Neural cell (in vitro differentiated cells): ENCODE results near the gene FOXE3. TPM values are rescaled to one million over a fixed set of nuclear protein-coding genes. Genes with fewer than 3 reads are reported as not detected.

ENCODE experiments used
- H2AFZ ChIP-seq: fragments of 200-600, 300-800 bp; sonication (generic), shearing (Covaris generic); 2 replicates; pipeline ENCODE4 v1.6.0; 2014; ENCODE audit warnings: low read depth, mild to moderate bottlenecking, antibody characterized with exemption, low read length, moderate library complexity
- H3F3A ChIP-seq: fragments of 200-600 bp; shearing (Covaris generic); 2 replicates; pipeline ENCODE4 v1.6.1; 2016; ENCODE audit warnings: mild to moderate bottlenecking, moderate library complexity, mixed read lengths, antibody characterized with exemption, low read length; ENCODE audit not compliant: insufficient read depth, poor library complexity, severe bottlenecking
- H3K27ac ChIP-seq: fragments of 200-600, 300-800 bp; sonication (generic), shearing (Covaris generic); 2 replicates; pipeline ENCODE4 v1.5.1; 2014; ENCODE audit warnings: mild to moderate bottlenecking, low read length, moderate library complexity
- H3K27me3 ChIP-seq: fragments of 300-800, 200-600 bp; sonication (generic), shearing (Covaris generic); 2 replicates; pipeline ENCODE4 v1.6.0; 2014; ENCODE audit warnings: mild to moderate bottlenecking, low read depth, low read length, moderate library complexity; ENCODE audit not compliant: insufficient read depth
- H3K36me3 ChIP-seq: fragments of 300-800, 200-600 bp; sonication (generic), shearing (Covaris generic); 2 replicates; pipeline ENCODE4 v1.5.1; 2014; ENCODE audit warnings: mild to moderate bottlenecking, antibody characterized with exemption, low read length, moderate library complexity; ENCODE audit not compliant: insufficient read depth
- H3K4me2 ChIP-seq: fragments of 300-800, 200-600 bp; sonication (generic), shearing (Covaris generic); 2 replicates; pipeline ENCODE4 v1.6.0; 2014; ENCODE audit warnings: mild to moderate bottlenecking, low read length
- H3K4me3 ChIP-seq: fragments of 300-800, 200-600 bp; sonication (generic), shearing (Covaris generic); 2 replicates; pipeline ENCODE4 v1.5.1; 2014; ENCODE audit warnings: mild to moderate bottlenecking, low read length, moderate library complexity
- H3K79me2 ChIP-seq: fragments of 200-600 bp; shearing (Covaris generic); replicated peaks from 2 replicates; pipeline ENCODE4 v1.6.0; 2014; ENCODE audit warnings: mild to moderate bottlenecking, low read length, moderate library complexity; ENCODE audit not compliant: insufficient read depth
- H3K9ac ChIP-seq: fragments of 300-800, 200-600 bp; sonication (generic), shearing (Covaris generic); 2 replicates; pipeline ENCODE4 v1.6.1; 2016; ENCODE audit warnings: mild to moderate bottlenecking, low read length, mixed read lengths
- H3K9me2 ChIP-seq: fragments of 200-600 bp; shearing (Covaris generic); 2 replicates; pipeline ENCODE4 v1.6.1; 2016; ENCODE audit warnings: mild to moderate bottlenecking, low read length, mixed read lengths; ENCODE audit not compliant: insufficient read depth
- H3K9me3 ChIP-seq: fragments of 200-600, 300-800 bp; sonication (generic), shearing (Covaris generic); 2 replicates; pipeline ENCODE4 v1.6.1; 2016; ENCODE audit warnings: mild to moderate bottlenecking, mixed run types, low read length, moderate library complexity, mixed read lengths
- H4K20me1 ChIP-seq: fragments of 200-600 bp; shearing (Covaris generic); 2 replicates; pipeline ENCODE4 v1.6.1; 2016; ENCODE audit warnings: mild to moderate bottlenecking, mixed run types; ENCODE audit not compliant: insufficient read depth
- EP300 ChIP-seq: fragments of 450-650 bp; conservative IDR thresholded peaks from 2 replicates; pipeline ENCODE4 v1.6.1; 2014; ENCODE audit warnings: antibody characterized with exemption, mild to moderate bottlenecking, moderate library complexity; ENCODE audit not compliant: poor library complexity, severe bottlenecking
- EZH2 ChIP-seq: fragments of 200-600, 300-800 bp; shearing (Covaris generic), sonication (generic); IDR thresholded peaks from 2 replicates; pipeline ENCODE4 v1.6.1; 2014; ENCODE audit warnings: antibody characterized with exemption, low read length, borderline replicate concordance, mild to moderate bottlenecking; ENCODE audit not compliant: insufficient read depth, poor library complexity, severe bottlenecking
- MXI1 ChIP-seq: fragments of 450-650 bp; conservative IDR thresholded peaks from 2 replicates; pipeline ENCODE4 v1.6.1; 2014; ENCODE audit warnings: antibody characterized with exemption, mild to moderate bottlenecking; ENCODE audit not compliant: poor library complexity, severe bottlenecking
- POLR2AphosphoS5 ChIP-seq: IDR thresholded peaks from 2 replicates; pipeline ENCODE4 v1.6.1; 2012
- RAD21 ChIP-seq: fragments of 450-650 bp; conservative IDR thresholded peaks from 2 replicates; pipeline ENCODE4 v1.6.1; 2014; ENCODE audit warnings: antibody characterized with exemption, mild to moderate bottlenecking, moderate library complexity
- SMC3 ChIP-seq: fragments of 450-650 bp; conservative IDR thresholded peaks from 2 replicates; pipeline ENCODE4 v1.6.1; 2014; ENCODE audit warnings: antibody characterized with exemption, mild to moderate bottlenecking, moderate library complexity; ENCODE audit not compliant: poor library complexity
- TAF1 ChIP-seq: IDR thresholded peaks from 2 replicates; pipeline ENCODE4 v1.6.1; 2012; ENCODE audit warnings: low read depth
- polyA plus RNA-seq: library from polyadenylated mRNA; depleted of rRNA; stranded (reverse); fragments of >200 nt; gene quantifications from 2 replicates; pipeline ENCODE4 v1.2.3, GENCODE V29; 2014
- TF ChIP-seq, protein P1 (sequence below): fragments of 450-650 bp; IDR thresholded peaks from 2 replicates; pipeline ENCODE4 v1.5.1; 2014; ENCODE audit warnings: antibody characterized with exemption, mild to moderate bottlenecking, moderate library complexity; ENCODE audit not compliant: poor library complexity, severe bottlenecking
- TF ChIP-seq, protein P2 (sequence below): IDR thresholded peaks from 2 replicates; pipeline ENCODE4 v1.6.1; 2012; ENCODE audit warnings: borderline replicate concordance

FOXE3 gene
- polyA plus RNA-seq, 1 donor from 2014 or later = not detected

DNA sequence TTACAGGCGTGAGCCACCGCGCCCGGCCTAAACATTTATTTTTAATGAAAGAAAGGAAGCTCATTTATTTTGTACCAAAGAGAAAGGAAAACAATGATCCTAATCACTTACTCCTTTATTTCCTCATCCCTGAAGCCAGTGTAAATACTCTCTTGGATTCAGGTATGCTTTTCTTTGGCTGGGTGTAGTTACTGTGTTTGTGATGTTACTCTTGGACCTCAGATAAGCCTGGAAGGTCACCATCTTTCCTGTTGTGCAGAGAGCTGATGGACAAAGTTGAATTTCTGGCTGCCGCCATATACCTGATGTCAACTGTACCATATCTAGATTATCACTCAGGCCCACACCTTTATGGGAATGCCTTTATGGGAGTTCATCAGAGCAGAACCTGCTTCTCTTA is 35.4 kb upstream of the FOXE3 start:
- H3F3A ChIP-seq = no peaks in the 10 kb centered on the region
- H2AFZ ChIP-seq = no peak overlapping the region
- H3K4me2 ChIP-seq = no peak overlapping the region
- H3K9me2 ChIP-seq = no peaks in the 10 kb centered on the region
- H3K27me3 ChIP-seq = no peaks in the 10 kb centered on the region
- H3K79me2 ChIP-seq = no peaks in the 10 kb centered on the region
- TF ChIP-seq RAD21 (no peak), POLR2AphosphoS5 (no peak), SMC3 (no peak), EZH2 (no peak), MXI1 (no peak), TAF1 (no peak), EP300 (no peak)
- TF ChIP-seq, protein P1, sequence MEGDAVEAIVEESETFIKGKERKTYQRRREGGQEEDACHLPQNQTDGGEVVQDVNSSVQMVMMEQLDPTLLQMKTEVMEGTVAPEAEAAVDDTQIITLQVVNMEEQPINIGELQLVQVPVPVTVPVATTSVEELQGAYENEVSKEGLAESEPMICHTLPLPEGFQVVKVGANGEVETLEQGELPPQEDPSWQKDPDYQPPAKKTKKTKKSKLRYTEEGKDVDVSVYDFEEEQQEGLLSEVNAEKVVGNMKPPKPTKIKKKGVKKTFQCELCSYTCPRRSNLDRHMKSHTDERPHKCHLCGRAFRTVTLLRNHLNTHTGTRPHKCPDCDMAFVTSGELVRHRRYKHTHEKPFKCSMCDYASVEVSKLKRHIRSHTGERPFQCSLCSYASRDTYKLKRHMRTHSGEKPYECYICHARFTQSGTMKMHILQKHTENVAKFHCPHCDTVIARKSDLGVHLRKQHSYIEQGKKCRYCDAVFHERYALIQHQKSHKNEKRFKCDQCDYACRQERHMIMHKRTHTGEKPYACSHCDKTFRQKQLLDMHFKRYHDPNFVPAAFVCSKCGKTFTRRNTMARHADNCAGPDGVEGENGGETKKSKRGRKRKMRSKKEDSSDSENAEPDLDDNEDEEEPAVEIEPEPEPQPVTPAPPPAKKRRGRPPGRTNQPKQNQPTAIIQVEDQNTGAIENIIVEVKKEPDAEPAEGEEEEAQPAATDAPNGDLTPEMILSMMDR = no peak
- TF ChIP-seq, protein P2, sequence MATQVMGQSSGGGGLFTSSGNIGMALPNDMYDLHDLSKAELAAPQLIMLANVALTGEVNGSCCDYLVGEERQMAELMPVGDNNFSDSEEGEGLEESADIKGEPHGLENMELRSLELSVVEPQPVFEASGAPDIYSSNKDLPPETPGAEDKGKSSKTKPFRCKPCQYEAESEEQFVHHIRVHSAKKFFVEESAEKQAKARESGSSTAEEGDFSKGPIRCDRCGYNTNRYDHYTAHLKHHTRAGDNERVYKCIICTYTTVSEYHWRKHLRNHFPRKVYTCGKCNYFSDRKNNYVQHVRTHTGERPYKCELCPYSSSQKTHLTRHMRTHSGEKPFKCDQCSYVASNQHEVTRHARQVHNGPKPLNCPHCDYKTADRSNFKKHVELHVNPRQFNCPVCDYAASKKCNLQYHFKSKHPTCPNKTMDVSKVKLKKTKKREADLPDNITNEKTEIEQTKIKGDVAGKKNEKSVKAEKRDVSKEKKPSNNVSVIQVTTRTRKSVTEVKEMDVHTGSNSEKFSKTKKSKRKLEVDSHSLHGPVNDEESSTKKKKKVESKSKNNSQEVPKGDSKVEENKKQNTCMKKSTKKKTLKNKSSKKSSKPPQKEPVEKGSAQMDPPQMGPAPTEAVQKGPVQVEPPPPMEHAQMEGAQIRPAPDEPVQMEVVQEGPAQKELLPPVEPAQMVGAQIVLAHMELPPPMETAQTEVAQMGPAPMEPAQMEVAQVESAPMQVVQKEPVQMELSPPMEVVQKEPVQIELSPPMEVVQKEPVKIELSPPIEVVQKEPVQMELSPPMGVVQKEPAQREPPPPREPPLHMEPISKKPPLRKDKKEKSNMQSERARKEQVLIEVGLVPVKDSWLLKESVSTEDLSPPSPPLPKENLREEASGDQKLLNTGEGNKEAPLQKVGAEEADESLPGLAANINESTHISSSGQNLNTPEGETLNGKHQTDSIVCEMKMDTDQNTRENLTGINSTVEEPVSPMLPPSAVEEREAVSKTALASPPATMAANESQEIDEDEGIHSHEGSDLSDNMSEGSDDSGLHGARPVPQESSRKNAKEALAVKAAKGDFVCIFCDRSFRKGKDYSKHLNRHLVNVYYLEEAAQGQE = no peak
- no peak overlapping the region for H3K27ac ChIP-seq
- H3K4me3 ChIP-seq = no peak overlapping the region
- H3K36me3 ChIP-seq = peaks cover 6% of the 10 kb centered on the region
- H3K9me3 ChIP-seq = no peaks in the 10 kb centered on the region
- no peak overlapping the region for H3K9ac ChIP-seq
- H4K20me1 ChIP-seq = no peaks in the 10 kb centered on the region

DNA sequence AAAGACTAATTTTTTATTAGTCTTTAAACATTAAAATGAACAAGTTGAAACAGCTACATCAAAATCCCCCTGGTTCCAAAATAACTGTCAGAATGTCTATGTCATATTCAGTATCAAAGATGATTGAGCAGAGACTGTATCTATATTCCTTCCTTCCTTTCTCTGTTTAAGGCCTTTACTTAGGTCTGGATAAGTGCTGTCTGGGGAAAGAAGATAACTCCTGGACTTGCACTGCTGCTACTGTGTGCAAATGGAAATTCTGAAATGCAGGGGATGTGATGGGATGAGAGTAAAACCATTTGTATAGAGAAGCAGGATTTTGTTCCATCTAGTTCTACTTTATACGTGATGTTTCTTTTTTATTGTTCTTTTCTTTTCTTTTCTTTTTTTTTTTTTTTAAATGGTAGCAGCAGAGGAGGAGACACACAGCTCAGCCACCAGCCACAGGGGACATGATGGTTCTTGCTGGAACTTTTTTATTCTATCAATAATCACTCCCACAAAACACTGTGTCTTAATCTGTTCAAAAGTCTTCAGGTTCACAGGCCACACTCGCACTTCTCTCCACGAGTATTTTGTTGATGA is 33.6 kb upstream of the FOXE3 start:
- Histone ChIP-seq H2AFZ (no peak overlapping the region), H3K36me3 (peaks cover 6% of the 10 kb centered on the region), H3K27ac (no peak overlapping the region), H4K20me1 (no peaks in the 10 kb centered on the region), H3F3A (no peaks in the 10 kb centered on the region), H3K79me2 (no peaks in the 10 kb centered on the region), H3K9me3 (no peaks in the 10 kb centered on the region), H3K9me2 (no peaks in the 10 kb centered on the region), H3K27me3 (no peaks in the 10 kb centered on the region), H3K9ac (no peak overlapping the region), H3K4me2 (no peak overlapping the region), H3K4me3 (no peak overlapping the region)
- no peak for TF ChIP-seq EP300
- no peak for TF ChIP-seq TAF1
- TF ChIP-seq MXI1 = no peak
- TF ChIP-seq RAD21 = no peak
- TF ChIP-seq, protein P2 = no peak
- no peak for TF ChIP-seq POLR2AphosphoS5
